ENCODE measurements around the gene GPR176. TPM values are rescaled to one million over a fixed set of nuclear protein-coding genes. Genes with fewer than 3 reads are reported as not detected.
A peak's percentile ranks its signal among the peaks of the same experiment; 100 is the strongest.

Gene GPR176
- polyA plus RNA-seq, 3 donors from 2014 or later: 0.07 TPM; not detected in 2

DNA sequence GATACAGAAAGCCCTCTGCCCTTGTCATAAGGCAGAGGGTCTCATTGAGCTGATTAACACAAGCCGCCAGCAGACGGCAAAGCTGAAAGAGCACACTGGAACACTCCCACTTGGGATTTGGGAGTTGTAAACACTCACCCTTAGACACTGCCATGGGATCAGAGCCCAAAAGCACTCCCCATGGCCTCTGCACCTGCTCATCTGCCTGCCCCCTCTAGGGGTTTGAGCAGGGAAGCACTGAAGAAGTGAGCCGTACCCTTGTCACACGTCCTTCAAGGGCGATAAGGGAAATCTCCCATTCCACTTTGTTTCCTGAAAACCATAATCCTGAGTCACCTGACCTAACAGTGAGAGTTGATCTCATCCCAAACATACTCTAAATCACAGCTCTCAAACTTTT is 152.1 kb downstream of the GPR176 start:
- peaks cover 0 to 2% of the 10 kb centered on the region in 2 donors for H3K4me1 Mint-ChIP-seq
- DNase-seq: no peak
- no peak overlapping the region for H3K27ac Mint-ChIP-seq
- H3K27me3 Mint-ChIP-seq (ENCODE audit: low read depth in 3 of 3): no peaks in the 10 kb centered on the region
- H3K36me3 Mint-ChIP-seq: peaks cover 0 to 4% (median 0%) of the 10 kb centered on the region in 3 donors
- H3K9me3 Mint-ChIP-seq: no peaks in the 10 kb centered on the region
- H3K4me3 Mint-ChIP-seq: no peak overlapping the region

DNA sequence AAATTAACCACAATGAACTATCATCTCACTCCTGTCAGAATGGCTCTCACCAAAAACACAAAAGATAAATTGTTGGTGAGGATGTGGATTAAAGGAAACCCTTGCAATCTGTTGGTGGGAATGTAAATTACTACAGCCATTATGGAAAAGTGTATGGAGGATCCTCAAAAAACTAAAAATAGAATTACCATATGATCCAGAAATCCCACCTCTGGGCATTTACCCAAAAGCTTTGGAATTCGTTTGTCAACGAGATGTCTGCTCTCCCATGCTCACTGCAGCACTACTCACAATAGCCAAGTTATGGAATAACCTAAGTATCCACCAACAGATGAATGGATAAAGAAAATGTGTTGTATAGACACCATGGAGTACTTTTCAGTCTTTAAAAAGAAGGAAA is 159.1 kb downstream of the GPR176 start:
- no peak for DNase-seq
- Mint-ChIP-seq H3K4me1 (no peaks in the 10 kb centered on the region), H3K36me3 (peaks cover 0 to 4% (median 0%) of the 10 kb centered on the region in 3 donors), H3K9me3 (no peaks in the 10 kb centered on the region), H3K4me3 (no peak overlapping the region), H3K27ac (no peak overlapping the region), H3K27me3 (ENCODE audit: low read depth in 3 of 3) (peaks cover 0 to 3% (median 0%) of the 10 kb centered on the region in 3 donors)

DNA sequence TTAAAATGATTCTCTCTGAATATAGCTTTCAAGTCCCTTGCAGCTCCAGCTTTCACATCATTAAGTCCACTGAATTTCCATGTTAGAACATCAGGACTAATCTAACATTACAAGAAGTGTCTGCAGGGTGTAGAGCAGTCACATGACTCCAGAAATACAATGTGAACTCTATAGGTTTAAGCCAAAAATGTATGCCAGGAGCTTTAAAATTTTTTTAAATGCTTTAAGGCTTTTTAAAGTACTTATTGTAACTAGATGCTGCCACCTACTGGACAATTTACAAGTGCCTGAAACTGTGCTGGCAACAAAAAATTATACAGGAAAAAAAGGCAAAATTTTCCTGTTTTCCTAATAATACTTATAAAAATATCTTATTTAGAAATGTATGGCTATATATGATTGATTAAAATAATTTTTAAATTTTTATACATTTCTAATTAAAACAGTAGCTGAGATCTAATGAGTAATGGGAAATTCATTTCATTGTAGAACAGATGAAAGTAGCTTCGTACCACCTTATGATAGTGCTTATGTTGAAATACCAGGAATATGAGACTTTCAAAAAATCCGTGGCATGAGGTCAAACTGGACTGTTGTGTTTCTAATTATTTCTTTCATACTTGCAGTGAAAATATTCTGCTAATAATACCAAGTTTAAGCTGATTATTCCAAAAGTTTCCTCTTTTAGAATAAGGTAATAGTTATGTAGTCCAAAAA is 163.1 kb downstream of the GPR176 start:
- DNase-seq: peak; percentile 49 to 64 (median 54)
- peaks cover 0 to 3% (median 0%) of the 10 kb centered on the region in 3 donors for H3K27me3 Mint-ChIP-seq (ENCODE audit: low read depth in 3 of 3)
- H3K4me1 Mint-ChIP-seq: no peaks in the 10 kb centered on the region
- H3K36me3 Mint-ChIP-seq: peaks cover 0 to 3% (median 0%) of the 10 kb centered on the region in 3 donors
- no peaks in the 10 kb centered on the region for H3K9me3 Mint-ChIP-seq
- no peak overlapping the region for H3K4me3 Mint-ChIP-seq
- H3K27ac Mint-ChIP-seq: peak overlapping the region in 1 of 6 donors; percentile 8

DNA sequence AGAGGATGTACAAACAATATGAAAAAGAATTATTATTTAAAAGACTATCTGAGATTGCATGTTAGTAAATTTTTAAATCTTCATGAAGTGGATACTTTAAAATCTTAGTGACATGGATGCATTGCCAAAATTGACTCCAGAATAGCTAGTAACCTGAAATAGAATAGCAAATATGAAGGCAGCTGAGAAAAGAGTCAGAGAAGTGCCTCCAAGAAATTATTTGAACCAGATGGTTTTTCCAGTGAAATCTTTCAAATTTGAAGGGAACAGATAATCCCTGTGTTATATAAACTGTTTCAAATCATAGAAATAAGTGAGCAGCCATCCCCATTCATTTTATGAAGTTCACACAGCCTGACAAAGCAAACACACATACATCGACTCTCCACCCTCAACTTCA is 167.1 kb downstream of the GPR176 start:
- no peak overlapping the region for H3K27ac Mint-ChIP-seq
- H3K4me1 Mint-ChIP-seq: no peaks in the 10 kb centered on the region
- peaks cover 0 to 3% (median 0%) of the 10 kb centered on the region in 3 donors for H3K36me3 Mint-ChIP-seq
- H3K27me3 Mint-ChIP-seq (ENCODE audit: low read depth in 3 of 3): no peaks in the 10 kb centered on the region
- H3K9me3 Mint-ChIP-seq: no peaks in the 10 kb centered on the region
- no peak for DNase-seq
- no peak overlapping the region for H3K4me3 Mint-ChIP-seq

DNA sequence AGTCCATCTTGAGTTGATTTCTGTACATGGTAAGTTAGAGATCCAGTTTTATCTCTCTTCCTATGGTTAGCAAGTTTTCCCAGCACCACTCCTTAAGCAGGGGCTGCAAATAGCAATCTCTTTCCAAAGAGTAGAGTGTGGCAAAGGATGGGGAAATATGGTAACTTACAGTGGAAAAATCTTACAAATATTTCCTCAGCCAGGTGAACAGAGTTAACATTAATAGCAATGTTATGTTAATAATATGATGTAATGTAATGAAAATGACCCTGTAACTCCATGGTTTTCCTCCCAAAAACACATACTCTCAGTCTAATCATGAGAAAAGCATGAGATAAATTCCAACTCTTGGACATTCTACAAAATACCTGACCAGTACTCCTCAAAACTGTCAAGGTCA is 167.8 kb downstream of the GPR176 start:
- no peak for DNase-seq
- Mint-ChIP-seq H3K9me3 (no peaks in the 10 kb centered on the region), H3K27ac (no peak overlapping the region), H3K4me1 (no peaks in the 10 kb centered on the region), H3K36me3 (peaks cover 0 to 3% (median 0%) of the 10 kb centered on the region in 3 donors), H3K27me3 (ENCODE audit: low read depth in 3 of 3) (no peaks in the 10 kb centered on the region), H3K4me3 (no peak overlapping the region)

Other genes with a start within 250 kb of the GPR176 start
- gene FSIP1, start 137.4 kb downstream of the GPR176 start, polyA plus RNA-seq: 1 to 10 TPM; 1.3 to 3.0 (median 2.0) TPM
- gene EIF2AK4, start 13.8 kb upstream of the GPR176 start, polyA plus RNA-seq: 10 to 100 TPM; 14.9 to 18.5 (median 15.4) TPM
- 1,000 to 10,000 TPM in 1 of 3 donors, 100 to 1,000 TPM in 2; 744 to 1,102 (median 786) TPM for gene SRP14, start 118.9 kb upstream of the GPR176 start, polyA plus RNA-seq
- gene BMF, start 188.6 kb upstream of the GPR176 start, polyA plus RNA-seq: under 1 TPM in 2 of 3 donors, not detected in 1; 0.38 to 0.80 TPM
- under 1 TPM in 2 of 3 donors, not detected in 1; 0.74 to 0.99 TPM for gene BUB1B, start 240.8 kb upstream of the GPR176 start, polyA plus RNA-seq

All from immature natural killer cell (primary cell).